ENCODE data around the gene ACTL8.

Gene ACTL8

GRCh38 chr1:17725811-17726582, 29.1 kb upstream of the ACTL8 start:
- H3K4me1 ChIP-seq (ENCODE audit: insufficient read depth, low read length) = no peaks in the 10 kb centered on the region
- H2AFZ ChIP-seq (ENCODE audit: low read depth, low read length) = no peak overlapping the region
- H3K27me3 ChIP-seq (ENCODE audit: insufficient read depth, low read length) = peaks cover 2% of the 10 kb centered on the region
- H3K36me3 ChIP-seq (ENCODE audit: insufficient read depth, low read length) = no peaks in the 10 kb centered on the region
- H3K9me3 ChIP-seq (ENCODE audit: low read length) = no peaks in the 10 kb centered on the region
- no peak overlapping the region for H3K4me3 ChIP-seq (ENCODE audit: low read length)

- no peak overlapping the region for H2AFZ ChIP-seq (ENCODE audit: low read depth, low read length)
- no peaks in the 10 kb centered on the region for H3K9me3 ChIP-seq (ENCODE audit: low read length)
- H3K4me1 ChIP-seq (ENCODE audit: insufficient read depth, low read length) = no peaks in the 10 kb centered on the region
- H3K4me3 ChIP-seq (ENCODE audit: low read length) = no peak overlapping the region
- H3K27me3 ChIP-seq (ENCODE audit: insufficient read depth, low read length) = peaks cover 2% of the 10 kb centered on the region
- no peaks in the 10 kb centered on the region for H3K36me3 ChIP-seq (ENCODE audit: insufficient read depth, low read length)
Measured at GRCh38 chr1:17728123-17728712, 26.9 kb upstream of the ACTL8 start.

GRCh38 chr1:17729248-17729647, 25.9 kb upstream of the ACTL8 start:
- Histone ChIP-seq H3K36me3 (ENCODE audit: insufficient read depth, low read length) (no peaks in the 10 kb centered on the region), H3K9me3 (ENCODE audit: low read length) (no peaks in the 10 kb centered on the region), H3K4me1 (ENCODE audit: insufficient read depth, low read length) (no peaks in the 10 kb centered on the region), H2AFZ (ENCODE audit: low read depth, low read length) (no peak overlapping the region), H3K4me3 (ENCODE audit: low read length) (no peak overlapping the region), H3K27me3 (ENCODE audit: insufficient read depth, low read length) (no peaks in the 10 kb centered on the region)

DNA sequence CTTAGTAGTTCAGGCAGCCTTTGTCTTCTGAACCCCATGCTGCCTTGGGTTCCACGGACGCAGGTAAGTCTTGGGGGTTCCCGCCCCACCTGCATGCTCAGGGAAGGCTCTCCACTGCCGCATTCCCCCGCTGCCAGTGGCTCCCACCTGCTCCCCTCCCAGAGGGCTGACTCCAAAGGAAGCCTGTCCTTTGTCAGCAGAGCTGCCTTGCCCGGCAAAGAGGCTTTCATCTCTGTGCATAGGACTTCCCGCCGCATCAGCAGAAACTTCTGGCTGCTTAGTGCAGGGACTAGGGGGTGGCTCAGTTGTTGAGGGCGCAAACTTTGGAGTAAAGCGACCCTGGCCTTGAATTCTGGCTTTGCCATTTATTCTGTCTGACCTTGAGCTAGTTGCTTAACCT, 25.2 kb upstream of the ACTL8 start:
- Histone ChIP-seq H3K36me3 (ENCODE audit: insufficient read depth, low read length) (no peaks in the 10 kb centered on the region), H3K9me3 (ENCODE audit: low read length) (no peaks in the 10 kb centered on the region), H2AFZ (ENCODE audit: low read depth, low read length) (no peak overlapping the region), H3K4me1 (ENCODE audit: insufficient read depth, low read length) (no peaks in the 10 kb centered on the region), H3K27me3 (ENCODE audit: insufficient read depth, low read length) (no peaks in the 10 kb centered on the region), H3K4me3 (ENCODE audit: low read length) (no peak overlapping the region)

- Histone ChIP-seq H3K4me3 (ENCODE audit: low read length) (no peak overlapping the region), H3K27me3 (ENCODE audit: insufficient read depth, low read length) (no peaks in the 10 kb centered on the region), H2AFZ (ENCODE audit: low read depth, low read length) (no peak overlapping the region), H3K4me1 (ENCODE audit: insufficient read depth, low read length) (no peaks in the 10 kb centered on the region), H3K36me3 (ENCODE audit: insufficient read depth, low read length) (no peaks in the 10 kb centered on the region), H3K9me3 (ENCODE audit: low read length) (no peaks in the 10 kb centered on the region)
Measured at GRCh38 chr1:17731460-17731859, 23.7 kb upstream of the ACTL8 start.

DNA sequence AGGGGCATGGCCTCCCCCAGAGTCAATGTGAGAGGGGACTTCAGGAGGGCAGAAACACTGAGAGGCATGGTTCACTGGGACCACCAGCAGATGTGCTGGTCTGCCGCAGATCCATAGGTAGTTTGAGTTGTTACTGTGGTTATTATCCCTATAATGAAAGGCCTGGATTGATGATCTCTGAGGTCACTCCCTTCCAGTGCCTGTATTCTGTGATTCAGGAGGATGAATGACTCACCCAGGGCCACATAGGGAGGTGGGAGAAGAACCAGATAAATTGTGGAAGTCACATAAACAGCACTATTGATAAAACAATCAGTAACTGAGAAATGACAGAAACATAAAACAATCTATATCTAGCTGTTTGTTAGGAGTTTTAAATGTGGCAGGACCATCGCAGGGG, 22.7 kb upstream of the ACTL8 start:
- no peaks in the 10 kb centered on the region for H3K9me3 ChIP-seq (ENCODE audit: low read length)
- no peaks in the 10 kb centered on the region for H3K36me3 ChIP-seq (ENCODE audit: insufficient read depth, low read length)
- no peaks in the 10 kb centered on the region for H3K4me1 ChIP-seq (ENCODE audit: insufficient read depth, low read length)
- no peak overlapping the region for H3K4me3 ChIP-seq (ENCODE audit: low read length)
- no peak overlapping the region for H2AFZ ChIP-seq (ENCODE audit: low read depth, low read length)
- peaks cover 5% of the 10 kb centered on the region for H3K27me3 ChIP-seq (ENCODE audit: insufficient read depth, low read length)

DNA sequence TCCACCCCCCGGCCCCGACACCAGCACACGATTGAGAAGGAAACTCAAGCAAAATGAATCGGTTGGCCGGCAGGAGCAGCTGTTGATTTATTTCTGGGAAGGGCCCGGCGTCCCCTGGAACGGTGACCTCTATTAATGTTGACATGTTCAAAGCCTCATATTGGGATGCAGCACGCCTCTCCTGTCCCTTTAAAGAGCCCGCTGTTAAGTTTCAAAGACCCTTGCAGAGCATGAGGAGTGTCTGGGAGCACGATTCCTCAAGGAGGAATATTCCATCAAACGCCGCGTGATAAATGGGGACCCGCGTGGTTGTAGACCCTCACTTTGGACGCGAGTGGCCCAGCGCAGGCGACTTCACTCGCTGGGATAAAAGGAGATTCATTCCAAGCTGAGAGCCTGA, 21.5 kb upstream of the ACTL8 start:
- Histone ChIP-seq H2AFZ (ENCODE audit: low read depth, low read length) (no peak overlapping the region), H3K4me1 (ENCODE audit: insufficient read depth, low read length) (no peaks in the 10 kb centered on the region), H3K9me3 (ENCODE audit: low read length) (no peaks in the 10 kb centered on the region), H3K36me3 (ENCODE audit: insufficient read depth, low read length) (no peaks in the 10 kb centered on the region), H3K4me3 (ENCODE audit: low read length) (no peak overlapping the region), H3K27me3 (ENCODE audit: insufficient read depth, low read length) (peaks cover 5% of the 10 kb centered on the region)

DNA sequence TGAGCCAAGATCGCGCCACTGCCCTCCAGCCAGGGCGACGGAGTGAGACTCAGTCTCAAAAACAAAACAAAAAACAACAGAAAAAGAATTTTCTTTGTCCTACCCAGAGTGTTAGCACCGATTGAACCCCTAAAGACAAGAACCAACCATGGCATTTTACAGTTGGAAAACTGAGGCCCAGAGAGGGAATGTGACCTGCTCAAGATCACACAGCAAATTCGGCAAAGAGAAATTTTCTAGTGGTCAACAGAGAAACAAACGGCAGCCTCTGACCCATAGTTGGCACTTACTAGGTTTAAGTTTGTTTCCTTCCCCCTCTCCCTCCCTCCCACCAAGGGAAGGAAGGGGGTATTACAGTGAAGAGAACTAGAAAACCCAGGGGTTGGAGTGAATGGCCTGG, 20.5 kb upstream of the ACTL8 start:
- H3K27me3 ChIP-seq (ENCODE audit: insufficient read depth, low read length) = peaks cover 7% of the 10 kb centered on the region
- H2AFZ ChIP-seq (ENCODE audit: low read depth, low read length) = no peak overlapping the region
- H3K4me1 ChIP-seq (ENCODE audit: insufficient read depth, low read length) = no peaks in the 10 kb centered on the region
- no peaks in the 10 kb centered on the region for H3K36me3 ChIP-seq (ENCODE audit: insufficient read depth, low read length)
- H3K9me3 ChIP-seq (ENCODE audit: low read length) = no peaks in the 10 kb centered on the region
- H3K4me3 ChIP-seq (ENCODE audit: low read length) = no peak overlapping the region

- H3K4me1 ChIP-seq (ENCODE audit: insufficient read depth, low read length) = no peaks in the 10 kb centered on the region
- no peaks in the 10 kb centered on the region for H3K9me3 ChIP-seq (ENCODE audit: low read length)
- H3K4me3 ChIP-seq (ENCODE audit: low read length) = no peak overlapping the region
- peaks cover 9% of the 10 kb centered on the region for H3K27me3 ChIP-seq (ENCODE audit: insufficient read depth, low read length)
- H2AFZ ChIP-seq (ENCODE audit: low read depth, low read length) = no peak overlapping the region
- H3K36me3 ChIP-seq (ENCODE audit: insufficient read depth, low read length) = no peaks in the 10 kb centered on the region
Measured at GRCh38 chr1:17735348-17735747, 19.8 kb upstream of the ACTL8 start.

DNA sequence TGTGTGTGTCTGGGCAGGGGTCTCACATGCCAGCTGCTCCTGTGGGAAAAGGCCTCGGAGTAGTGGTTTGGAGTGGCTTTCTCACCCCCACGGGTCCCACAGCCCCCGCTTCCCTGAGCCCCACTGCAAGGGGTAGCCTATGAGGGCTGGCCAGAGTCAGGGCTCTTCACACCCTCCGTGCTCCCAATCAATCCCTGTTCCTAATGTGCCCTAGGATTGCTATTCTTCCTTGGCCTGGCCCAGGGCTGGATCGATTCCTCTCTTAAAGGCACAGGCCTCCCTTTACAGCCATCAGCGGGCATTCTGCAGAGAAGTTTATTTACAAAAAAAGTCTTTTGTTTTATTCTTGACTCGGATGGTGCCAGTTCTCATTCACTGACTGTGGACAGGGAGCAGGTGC, 19.3 kb upstream of the ACTL8 start:
- Histone ChIP-seq H3K27me3 (ENCODE audit: insufficient read depth, low read length) (peaks cover 9% of the 10 kb centered on the region), H2AFZ (ENCODE audit: low read depth, low read length) (no peak overlapping the region), H3K4me3 (ENCODE audit: low read length) (no peak overlapping the region), H3K4me1 (ENCODE audit: insufficient read depth, low read length) (no peaks in the 10 kb centered on the region), H3K9me3 (ENCODE audit: low read length) (no peaks in the 10 kb centered on the region), H3K36me3 (ENCODE audit: insufficient read depth, low read length) (no peaks in the 10 kb centered on the region)

DNA sequence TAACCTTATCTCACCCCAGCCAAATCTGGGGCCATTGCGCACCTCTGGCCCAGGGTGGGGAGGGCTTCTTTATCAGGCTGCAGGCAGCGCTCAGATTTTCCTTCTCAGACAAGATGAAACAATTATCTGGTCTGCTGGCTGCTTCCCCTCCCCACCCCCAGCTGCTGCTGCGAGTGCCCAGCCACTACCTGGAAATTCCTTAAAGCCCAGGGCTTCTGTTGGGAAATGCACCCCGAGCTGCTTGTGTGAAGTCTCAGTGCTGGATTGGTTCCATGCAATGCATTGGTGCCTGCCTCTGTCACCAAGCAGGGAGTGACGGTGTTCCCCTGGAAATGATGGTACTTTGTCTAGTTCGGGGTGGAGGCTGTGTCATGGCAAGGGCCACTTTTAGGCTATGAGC, 18.5 kb upstream of the ACTL8 start:
- no peak overlapping the region for H3K4me3 ChIP-seq (ENCODE audit: low read length)
- no peaks in the 10 kb centered on the region for H3K9me3 ChIP-seq (ENCODE audit: low read length)
- H3K4me1 ChIP-seq (ENCODE audit: insufficient read depth, low read length) = no peaks in the 10 kb centered on the region
- no peak overlapping the region for H2AFZ ChIP-seq (ENCODE audit: low read depth, low read length)
- peaks cover 9% of the 10 kb centered on the region for H3K27me3 ChIP-seq (ENCODE audit: insufficient read depth, low read length)
- H3K36me3 ChIP-seq (ENCODE audit: insufficient read depth, low read length) = no peaks in the 10 kb centered on the region

DNA sequence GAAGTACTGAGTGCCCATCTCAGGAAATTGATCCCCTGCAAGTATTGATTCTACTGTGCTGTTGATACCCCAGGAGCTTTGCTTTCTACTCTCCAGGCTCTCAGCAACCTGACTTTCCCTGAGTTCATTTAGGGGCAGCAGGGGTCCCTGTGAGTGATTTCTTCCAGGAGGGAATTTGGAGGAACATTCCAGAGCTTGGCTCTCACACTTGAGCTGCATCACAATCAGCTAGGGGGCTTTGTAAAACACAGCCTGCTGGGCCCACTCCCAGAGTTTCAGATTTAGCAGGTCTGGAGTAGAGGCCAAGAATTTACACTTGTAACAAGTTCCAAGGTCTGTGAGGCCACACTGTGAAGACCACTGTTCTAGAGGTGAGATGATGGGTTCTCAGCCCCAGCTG, 16.1 kb upstream of the ACTL8 start:
- Histone ChIP-seq H2AFZ (ENCODE audit: low read depth, low read length) (no peak overlapping the region), H3K27me3 (ENCODE audit: insufficient read depth, low read length) (peaks cover 9% of the 10 kb centered on the region), H3K36me3 (ENCODE audit: insufficient read depth, low read length) (no peaks in the 10 kb centered on the region), H3K4me3 (ENCODE audit: low read length) (no peak overlapping the region), H3K9me3 (ENCODE audit: low read length) (no peaks in the 10 kb centered on the region), H3K4me1 (ENCODE audit: insufficient read depth, low read length) (no peaks in the 10 kb centered on the region)

- Histone ChIP-seq H3K36me3 (ENCODE audit: insufficient read depth, low read length) (no peaks in the 10 kb centered on the region), H3K27me3 (ENCODE audit: insufficient read depth, low read length) (peaks cover 9% of the 10 kb centered on the region), H3K9me3 (ENCODE audit: low read length) (no peaks in the 10 kb centered on the region), H3K4me3 (ENCODE audit: low read length) (no peak overlapping the region), H3K4me1 (ENCODE audit: insufficient read depth, low read length) (no peaks in the 10 kb centered on the region), H2AFZ (ENCODE audit: low read depth, low read length) (no peak overlapping the region)
Measured at GRCh38 chr1:17741052-17741451, 14.1 kb upstream of the ACTL8 start.

- H2AFZ ChIP-seq (ENCODE audit: low read depth, low read length) = no peak overlapping the region
- H3K36me3 ChIP-seq (ENCODE audit: insufficient read depth, low read length) = no peaks in the 10 kb centered on the region
- peaks cover 3% of the 10 kb centered on the region for H3K27me3 ChIP-seq (ENCODE audit: insufficient read depth, low read length)
- H3K4me3 ChIP-seq (ENCODE audit: low read length) = no peak overlapping the region
- no peaks in the 10 kb centered on the region for H3K4me1 ChIP-seq (ENCODE audit: insufficient read depth, low read length)
- no peaks in the 10 kb centered on the region for H3K9me3 ChIP-seq (ENCODE audit: low read length)
Measured at GRCh38 chr1:17742583-17742982, 12.6 kb upstream of the ACTL8 start.
